ENCODE measurements around the gene DLGAP1.

DLGAP1 gene

GRCh38 chr18:3982541-3982940 is 472.6 kb downstream of the DLGAP1 start:
- no peak for DNase-seq

GRCh38 chr18:3979024-3979423 is 476.1 kb downstream of the DLGAP1 start:
- DNase-seq: no peak

GRCh38 chr18:3973191-3973850 is 481.8 kb downstream of the DLGAP1 start:
- DNase-seq: no peak

- DNase-seq: no peak
Observed at GRCh38 chr18:3972291-3972930, 482.7 kb downstream of the DLGAP1 start.

- DNase-seq: no peak
Observed at GRCh38 chr18:3970929-3971328, 484.2 kb downstream of the DLGAP1 start.

GRCh38 chr18:3967359-3968180 is 487.5 kb downstream of the DLGAP1 start:
- no peak for DNase-seq

- DNase-seq: no peak
Observed at GRCh38 chr18:3966642-3967358, 488.3 kb downstream of the DLGAP1 start.

- DNase-seq: no peak
Observed at GRCh38 chr18:3966246-3966641, 488.9 kb downstream of the DLGAP1 start.

GRCh38 chr18:3960977-3961376 is 494.1 kb downstream of the DLGAP1 start:
- DNase-seq: no peak

- no peak for DNase-seq
Observed at GRCh38 chr18:3960142-3960541, 495.0 kb downstream of the DLGAP1 start.

GRCh38 chr18:3952031-3952430 is 503.1 kb downstream of the DLGAP1 start:
- no peak for DNase-seq

- no peak for DNase-seq
Observed at GRCh38 chr18:3950668-3951404, 504.3 kb downstream of the DLGAP1 start.

- no peak for DNase-seq
Observed at GRCh38 chr18:3948958-3949357, 506.1 kb downstream of the DLGAP1 start.

GRCh38 chr18:3947383-3947782 is 507.7 kb downstream of the DLGAP1 start:
- DNase-seq: no peak

- DNase-seq: no peak
Observed at GRCh38 chr18:3935305-3935704, 519.8 kb downstream of the DLGAP1 start.

- DNase-seq: no peak
Observed at GRCh38 chr18:3932276-3932675, 522.8 kb downstream of the DLGAP1 start.

- no peak for DNase-seq
Observed at GRCh38 chr18:3931542-3932112, 523.5 kb downstream of the DLGAP1 start.

GRCh38 chr18:3931013-3931315 is 524.1 kb downstream of the DLGAP1 start:
- no peak for DNase-seq

- no peak for DNase-seq
Observed at GRCh38 chr18:3930126-3931012, 524.7 kb downstream of the DLGAP1 start.

- DNase-seq: no peak
Observed at GRCh38 chr18:3924455-3924854, 530.7 kb downstream of the DLGAP1 start.

GRCh38 chr18:3923750-3924149 is 531.4 kb downstream of the DLGAP1 start:
- no peak for DNase-seq

Measured in hippocampal formation (tissue), 2 donors.